Left ventricle myocardium inferior (tissue), 1 donor: Measurements from ENCODE around the gene SLC38A6. TPM values are rescaled to one million over a fixed set of nuclear protein-coding genes. Genes with fewer than 3 reads are reported as not detected.

Source experiments
- DNase-seq: peaks from one replicate; pipeline ENCODE4 v3.0.0-alpha.2; 2020
- H3K27ac ChIP-seq: fragments of 200-600 bp; replicated peaks from 2 replicates; pipeline ENCODE4 v1.8.0; 2021
- H3K27me3 ChIP-seq: fragments of 200-600 bp; 2 replicates; pipeline ENCODE4 v1.8.0; 2021; ENCODE audit warnings: low read depth
- H3K36me3 ChIP-seq: fragments of 200-600 bp; 2 replicates; pipeline ENCODE4 v1.8.0; 2021
- H3K4me1 ChIP-seq: fragments of 200-600 bp; 2 replicates; pipeline ENCODE4 v1.8.0; 2021
- H3K4me3 ChIP-seq: fragments of 200-600 bp; 2 replicates; pipeline ENCODE4 v1.8.0; 2021; ENCODE audit warnings: mild to moderate bottlenecking, moderate library complexity
- H3K9me3 ChIP-seq: fragments of 200-600 bp; replicated peaks from 2 replicates; pipeline ENCODE4 v1.8.0; 2021
- CTCF ChIP-seq: fragments of 200-600 bp; IDR thresholded peaks from 2 replicates; pipeline ENCODE4 v1.8.0; 2021; ENCODE audit warnings: antibody characterized with exemption, mild to moderate bottlenecking, borderline replicate concordance
- intact Hi-C: fragments of 100-400 bp; cut with micrococcal nuclease; formaldehyde crosslinking; loops from one replicate; pipeline ENCODE4 v1.11.0; 2022
- total RNA-seq: library from RNA; stranded (reverse); fragmentation: NEBNext Ultra II Directional; extraction: Animal tissue kit (Norgen Biotek cat#: 25700); gene quantifications from one replicate; pipeline ENCODE4 v1.2.1, GENCODE V29; 2021
- donor health status: DM: no; HTN: yes; CAD: no; lungs with severe emphysema.

SLC38A6 gene
- total RNA-seq, 1 donor from 2014 or later = 6.3 TPM

- no peak for DNase-seq
- intact Hi-C loops = no loop called here
- Histone ChIP-seq H3K4me1 (no peaks in the 10 kb centered on the region), H3K4me3 (no peak overlapping the region), H3K27me3 (no peaks in the 10 kb centered on the region), H3K9me3 (no peaks in the 10 kb centered on the region), H3K27ac (no peak overlapping the region), H3K36me3 (no peaks in the 10 kb centered on the region)
- TF ChIP-seq CTCF = no peak
Measured at GRCh38 chr14:61077951-61078720, 97.1 kb downstream of the SLC38A6 start.

- H3K27ac ChIP-seq = no peak overlapping the region
- intact Hi-C loops = no loop called here
- no peak for TF ChIP-seq CTCF
- H3K4me3 ChIP-seq = no peak overlapping the region
- H3K27me3 ChIP-seq = no peaks in the 10 kb centered on the region
- peaks cover 11% of the 10 kb centered on the region for H3K36me3 ChIP-seq
- no peaks in the 10 kb centered on the region for H3K4me1 ChIP-seq
- peaks cover 5% of the 10 kb centered on the region for H3K9me3 ChIP-seq
- no peak for DNase-seq
Measured at GRCh38 chr14:61080591-61081010, 99.6 kb downstream of the SLC38A6 start.

GRCh38 chr14:61088081-61088480 is 107.0 kb downstream of the SLC38A6 start:
- Histone ChIP-seq H3K27me3 (no peaks in the 10 kb centered on the region), H3K4me1 (no peaks in the 10 kb centered on the region), H3K27ac (no peak overlapping the region), H3K36me3 (peaks cover 16% of the 10 kb centered on the region), H3K9me3 (peaks cover 14% of the 10 kb centered on the region), H3K4me3 (no peak overlapping the region)
- TF ChIP-seq CTCF = no peak
- intact Hi-C loops = no loop called here
- DNase-seq = no peak

DNA sequence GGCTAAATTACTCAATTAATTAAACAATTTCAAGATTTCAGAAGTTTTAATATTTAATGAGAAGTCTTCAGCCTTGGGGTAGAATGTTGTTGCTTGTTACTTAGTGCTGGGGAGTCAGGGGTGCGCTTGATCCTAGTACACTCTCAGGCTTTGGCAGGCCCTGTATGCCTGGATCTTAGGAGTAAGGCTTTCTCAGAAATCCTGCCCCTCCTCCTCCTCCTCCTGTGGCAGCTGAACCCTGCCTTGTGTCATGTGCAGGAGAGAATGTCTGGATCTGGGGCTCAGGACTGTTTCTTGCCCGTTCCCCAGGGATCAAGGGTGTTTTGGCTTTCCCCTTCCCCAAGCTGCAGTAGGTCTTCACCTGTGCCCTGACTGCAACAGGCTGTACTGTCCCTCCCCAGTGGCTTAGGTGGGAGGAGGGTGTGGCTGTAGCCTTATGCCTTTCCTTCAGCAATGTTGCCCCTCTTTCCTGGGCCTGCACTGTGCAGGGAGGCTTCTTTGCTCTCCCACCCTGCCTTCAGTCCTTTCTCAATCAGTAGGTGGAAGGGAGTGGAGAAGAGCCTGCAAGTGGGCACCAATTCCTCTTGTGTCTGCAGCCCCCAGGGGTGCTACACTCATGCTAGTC is 108.2 kb downstream of the SLC38A6 start:
- H3K27me3 ChIP-seq = no peaks in the 10 kb centered on the region
- peaks cover 16% of the 10 kb centered on the region for H3K36me3 ChIP-seq
- DNase-seq = no peak
- H3K9me3 ChIP-seq = peaks cover 14% of the 10 kb centered on the region
- H3K4me1 ChIP-seq = no peaks in the 10 kb centered on the region
- H3K27ac ChIP-seq = no peak overlapping the region
- H3K4me3 ChIP-seq = no peak overlapping the region
- TF ChIP-seq CTCF = no peak
- intact Hi-C loops = no loop called here

DNA sequence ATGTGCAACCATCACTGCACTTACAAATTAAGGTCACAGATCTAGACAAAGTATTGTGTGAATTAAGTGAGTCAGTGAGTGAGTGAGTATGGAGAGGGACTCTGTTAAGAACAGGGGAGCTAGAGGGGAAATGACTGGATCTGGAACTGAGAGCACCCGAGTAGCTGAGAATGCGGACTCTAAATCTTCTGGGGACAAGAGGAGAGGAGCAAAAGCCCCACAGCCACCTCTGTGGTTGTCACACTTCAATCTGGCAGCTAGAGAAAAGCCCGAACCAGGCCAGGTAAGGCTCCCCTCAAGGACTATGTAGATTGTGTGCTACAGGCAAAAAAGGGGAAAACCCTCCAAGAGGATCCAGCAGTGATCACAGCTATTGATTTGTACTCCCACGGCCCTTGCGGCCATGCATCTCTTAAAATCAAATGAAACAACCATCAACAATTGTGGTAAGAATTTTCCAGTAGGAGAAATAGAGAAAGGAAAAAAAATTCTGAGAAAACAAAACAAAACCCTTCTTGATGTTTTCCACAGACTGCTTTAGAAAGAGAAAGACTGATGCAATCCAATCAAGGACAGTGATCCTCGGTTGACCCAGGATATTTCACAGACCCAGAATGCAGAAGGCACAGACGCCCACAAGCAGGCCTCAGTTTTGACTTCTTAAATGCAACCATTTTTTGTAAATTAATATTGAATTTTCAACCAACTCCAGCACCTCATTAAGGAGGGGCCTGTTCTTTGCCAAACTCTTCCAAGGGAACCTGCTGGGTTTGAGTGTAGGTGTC is 109.6 kb downstream of the SLC38A6 start:
- no peak for TF ChIP-seq CTCF
- intact Hi-C loops = no loop called here
- H3K27ac ChIP-seq = no peak overlapping the region

More for the DNA sequence above, 109.6 kb downstream of the SLC38A6 start:
- no peaks in the 10 kb centered on the region for H3K27me3 ChIP-seq
- no peaks in the 10 kb centered on the region for H3K4me1 ChIP-seq
- peaks cover 5% of the 10 kb centered on the region for H3K36me3 ChIP-seq
- no peak overlapping the region for H3K4me3 ChIP-seq
- DNase-seq = no peak
- peaks cover 8% of the 10 kb centered on the region for H3K9me3 ChIP-seq
